HG03442 (cell line): Measurements from ENCODE around the gene DCUN1D5.

Experiments
- ATAC-seq: cut with Tn5 transposase; IDR thresholded peaks from one replicate; pipeline ENCODE4 v1.9.1; 2021; ENCODE audit warnings: mild to moderate bottlenecking, moderate library complexity; ENCODE audit not compliant: unreplicated experiment

The DCUN1D5 gene

DNA sequence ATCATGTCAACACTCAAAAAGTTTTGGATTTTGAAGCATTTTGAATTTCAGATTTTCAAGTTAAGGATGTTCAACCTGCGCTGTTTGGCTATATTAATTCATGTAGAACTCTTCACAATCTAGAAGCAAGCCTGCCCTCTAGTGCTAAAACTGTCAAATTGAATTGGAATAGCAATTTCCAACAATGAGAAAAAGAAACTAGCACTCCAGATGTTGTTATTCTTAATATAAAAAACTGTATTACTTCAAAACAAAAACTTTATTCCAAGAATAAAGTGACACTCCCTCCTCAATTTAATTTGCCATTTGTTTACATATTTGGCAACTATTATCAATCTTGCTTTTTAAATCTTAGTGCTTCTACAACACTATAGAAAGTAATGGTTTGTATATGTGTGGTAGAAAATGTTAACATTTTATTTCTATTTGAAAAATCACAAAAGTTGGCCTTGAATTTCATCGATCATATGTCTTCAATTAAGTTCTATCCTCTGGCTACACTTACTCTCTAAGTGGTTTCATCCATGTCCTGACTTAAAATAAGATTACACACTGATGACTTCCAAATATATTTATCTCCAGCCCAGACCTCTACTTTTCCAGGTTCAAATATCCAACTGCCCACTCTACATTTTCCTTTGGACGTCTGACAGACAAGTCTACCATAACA, 36.6 kb downstream of the DCUN1D5 start:
- ATAC-seq, result peak; percentile 72

DNA sequence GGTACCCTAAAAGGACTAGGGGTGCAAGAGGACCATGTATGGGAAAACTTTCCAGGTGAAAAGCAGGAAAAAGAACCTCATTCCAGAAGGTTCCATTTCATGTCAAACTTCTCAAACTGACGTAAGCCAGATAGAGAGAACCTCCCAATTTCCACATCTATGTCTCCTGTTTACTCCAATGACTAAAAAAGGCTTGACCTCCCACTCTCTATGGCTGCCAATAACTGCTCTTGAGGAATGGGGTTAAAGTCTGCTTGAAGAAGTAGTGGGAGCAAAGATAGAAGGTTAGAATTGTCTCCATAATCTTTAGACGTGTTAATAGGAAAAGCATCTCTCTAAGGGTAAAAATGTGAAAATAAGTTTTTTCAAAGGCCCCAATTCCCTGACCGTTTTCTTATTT, 38.0 kb downstream of the DCUN1D5 start:
- no peak for ATAC-seq

DNA sequence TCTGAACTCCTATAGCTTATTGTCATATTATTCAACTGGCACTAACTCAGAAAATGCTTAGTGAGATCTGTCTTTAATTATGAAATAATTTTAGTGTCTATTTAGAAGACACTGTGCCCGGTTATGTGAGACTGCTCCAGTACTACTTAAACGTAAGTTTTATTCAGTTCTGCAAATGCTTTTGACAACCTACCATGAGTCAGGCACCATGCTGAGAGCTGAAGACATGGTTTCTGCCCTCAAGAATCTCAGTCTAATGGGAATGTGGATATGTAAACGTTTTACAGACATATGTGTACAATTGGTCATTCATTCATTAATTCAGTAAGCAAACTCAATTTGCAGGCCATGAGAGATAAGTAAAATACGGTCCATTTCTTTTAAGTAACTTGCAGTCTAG, 40.0 kb downstream of the DCUN1D5 start:
- ATAC-seq, result no peak

DNA sequence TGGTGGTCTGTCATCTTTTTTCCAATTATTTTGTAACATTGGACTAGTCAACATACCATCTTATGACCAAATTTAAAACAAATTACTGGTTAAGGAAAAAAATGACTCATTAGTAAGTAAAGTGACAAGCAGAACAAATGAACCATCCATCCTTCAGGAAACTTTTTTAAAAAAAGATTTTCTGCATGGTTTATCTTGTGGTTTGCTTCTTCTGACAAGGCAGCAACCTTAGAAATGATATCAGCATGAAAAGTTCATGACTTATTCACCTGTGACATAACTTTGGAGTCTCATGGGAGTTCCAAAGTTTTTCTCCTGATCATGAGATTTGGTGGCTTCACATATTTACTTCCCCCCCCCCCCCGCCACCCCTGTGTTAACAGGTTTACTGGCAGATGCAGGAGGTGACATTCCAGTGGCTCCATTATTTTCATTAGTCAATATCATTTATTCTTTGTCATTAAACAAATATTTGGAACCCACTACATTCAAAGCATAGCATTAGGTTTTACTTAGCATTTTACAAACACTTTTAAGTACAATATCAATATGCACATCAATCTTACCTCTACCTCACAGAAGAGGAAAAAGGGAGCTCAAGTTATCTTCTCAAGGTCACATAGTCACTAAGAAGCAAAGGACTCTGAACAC, 40.7 kb downstream of the DCUN1D5 start:
- no peak for ATAC-seq

DNA sequence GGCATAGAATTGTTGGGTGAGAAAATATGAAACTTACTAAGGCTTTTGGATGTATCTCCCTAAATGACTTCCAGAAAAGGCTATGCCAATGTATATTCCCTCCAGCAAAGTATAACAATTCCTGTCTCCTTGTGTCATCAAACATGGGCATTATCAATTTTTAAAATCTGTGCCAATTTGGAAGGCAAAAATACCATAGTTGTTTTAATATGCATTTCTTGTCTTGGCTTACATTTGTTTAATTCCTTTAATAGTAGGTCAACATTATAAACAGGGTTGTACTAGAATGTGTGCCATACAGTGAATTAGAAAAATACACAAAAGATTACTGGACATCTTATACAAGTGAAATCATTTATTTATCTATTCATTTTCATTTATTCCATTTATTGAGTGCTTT, 41.6 kb downstream of the DCUN1D5 start:
- no peak for ATAC-seq

DNA sequence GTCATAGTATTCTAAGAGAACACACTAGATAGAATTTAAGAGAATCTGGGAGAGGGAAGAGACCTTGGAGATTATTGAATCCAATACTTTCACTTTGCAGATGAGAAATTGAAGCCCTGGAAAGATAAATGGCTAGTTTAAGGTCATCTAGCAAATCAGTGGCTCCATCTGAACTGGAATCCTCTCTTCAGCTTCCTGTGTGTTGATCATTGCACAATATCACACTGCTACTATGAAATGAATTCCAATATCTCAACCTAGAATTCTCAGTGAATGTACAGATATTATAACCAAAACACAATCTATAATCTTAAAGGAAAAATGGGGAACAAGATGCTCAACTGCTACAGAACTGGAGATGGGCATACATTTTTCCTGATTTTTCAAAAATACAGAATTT, 44.1 kb downstream of the DCUN1D5 start:
- ATAC-seq, result no peak

DNA sequence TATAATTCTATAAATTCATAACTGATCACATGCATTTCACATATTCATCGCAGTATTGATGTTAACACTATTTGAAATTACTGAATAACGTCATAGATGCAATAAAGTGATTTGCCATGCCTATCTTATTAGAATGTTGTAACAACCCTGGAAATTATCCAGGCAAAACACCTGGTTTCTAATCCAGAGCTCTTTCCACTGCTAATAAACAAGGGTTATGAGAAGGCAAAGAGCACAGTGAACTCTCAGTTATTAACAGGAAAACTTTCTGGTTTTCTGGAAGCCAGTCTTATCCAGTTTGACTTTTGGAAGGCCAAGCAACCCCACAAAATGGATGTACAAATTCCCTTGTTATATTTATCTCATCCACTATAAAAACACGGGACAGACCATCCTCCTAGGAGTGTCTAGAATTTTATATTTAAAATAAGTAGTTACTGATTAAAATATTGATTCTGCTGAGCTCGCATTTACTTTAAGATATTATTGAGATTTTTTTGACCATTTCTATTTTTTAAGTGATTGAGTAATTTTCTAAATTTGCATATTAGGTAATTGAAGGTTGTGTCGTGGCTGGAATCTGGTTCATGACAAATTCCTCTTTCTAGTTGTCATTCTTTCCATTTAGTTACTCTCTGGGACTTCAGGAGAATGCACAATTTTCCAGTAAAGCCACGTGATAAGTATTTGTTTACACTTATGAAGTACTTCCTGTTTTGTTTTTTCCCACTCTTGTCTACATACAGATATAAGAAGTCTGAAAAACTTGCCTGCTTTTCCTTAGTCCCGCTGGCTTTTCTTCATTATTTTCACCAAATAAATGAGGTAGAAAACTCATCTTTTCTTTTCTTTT, 47.9 kb downstream of the DCUN1D5 start:
- no peak for ATAC-seq

DNA sequence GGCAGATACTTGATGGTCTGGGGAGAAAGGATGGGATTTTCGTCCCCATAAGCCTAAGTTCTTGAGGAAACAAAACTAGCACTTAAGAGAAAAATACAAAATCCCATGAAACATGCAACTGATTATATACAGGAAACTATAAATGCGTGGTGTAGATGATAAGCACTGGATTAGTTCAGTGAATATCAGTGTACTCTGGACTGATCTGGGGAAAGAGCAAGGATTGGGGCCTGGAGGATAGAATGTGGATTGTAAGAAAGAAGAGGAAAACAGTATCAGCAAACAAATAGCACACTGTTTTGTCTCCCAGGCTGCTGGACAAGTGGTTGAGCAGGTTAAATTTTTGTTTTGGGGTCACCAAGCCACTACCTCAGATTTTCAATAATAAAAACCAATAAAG, 49.8 kb downstream of the DCUN1D5 start:
- ATAC-seq, result no peak

DNA sequence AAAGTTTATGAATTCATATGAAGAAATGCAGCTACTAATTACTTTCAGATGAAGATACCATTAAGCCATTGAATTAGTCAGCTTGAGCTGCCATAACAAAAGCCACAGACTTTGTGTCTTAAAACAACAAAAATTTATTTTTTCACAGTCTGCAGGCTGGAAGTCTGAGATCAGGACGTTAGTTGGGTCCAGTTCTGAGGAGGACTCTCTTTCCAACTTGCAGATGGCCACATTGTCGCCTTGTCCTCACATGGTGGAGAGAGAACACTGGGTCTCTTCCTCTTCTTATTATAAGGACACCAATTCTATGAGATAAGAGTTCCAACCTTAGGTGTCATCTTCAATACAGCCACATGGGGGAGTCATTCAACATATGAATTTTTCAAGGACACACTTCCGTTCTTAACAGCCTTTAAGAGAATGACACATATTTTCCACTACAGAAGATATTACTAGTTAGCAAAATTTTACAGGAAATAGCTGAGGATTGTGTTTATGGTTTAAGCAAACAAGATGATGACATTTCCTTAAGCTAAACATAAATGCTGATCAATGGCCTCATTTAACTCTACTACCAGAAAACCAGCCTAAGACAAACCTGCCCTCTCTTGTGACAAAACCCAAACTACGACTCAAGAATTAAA, 56.0 kb downstream of the DCUN1D5 start:
- ATAC-seq, result peak; percentile 98

DNA sequence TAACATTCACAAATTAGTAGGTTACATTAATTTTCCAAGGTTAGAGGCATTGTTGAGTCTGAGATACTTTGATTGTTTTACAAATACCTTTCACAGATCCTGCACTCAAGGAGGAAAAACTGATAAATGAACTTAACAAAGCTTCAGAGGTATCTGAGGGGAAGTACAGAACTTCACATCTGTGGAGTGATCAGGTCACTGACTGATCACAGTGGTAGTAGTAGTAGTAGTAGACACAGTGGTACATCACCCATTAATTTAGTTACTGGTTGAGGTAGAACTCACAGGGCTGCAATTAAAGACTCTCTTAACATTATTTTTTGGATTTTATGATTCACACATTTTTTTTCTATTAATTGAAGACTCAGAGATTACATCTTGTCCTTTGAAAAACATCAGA, 56.7 kb downstream of the DCUN1D5 start:
- ATAC-seq, result no peak

DNA sequence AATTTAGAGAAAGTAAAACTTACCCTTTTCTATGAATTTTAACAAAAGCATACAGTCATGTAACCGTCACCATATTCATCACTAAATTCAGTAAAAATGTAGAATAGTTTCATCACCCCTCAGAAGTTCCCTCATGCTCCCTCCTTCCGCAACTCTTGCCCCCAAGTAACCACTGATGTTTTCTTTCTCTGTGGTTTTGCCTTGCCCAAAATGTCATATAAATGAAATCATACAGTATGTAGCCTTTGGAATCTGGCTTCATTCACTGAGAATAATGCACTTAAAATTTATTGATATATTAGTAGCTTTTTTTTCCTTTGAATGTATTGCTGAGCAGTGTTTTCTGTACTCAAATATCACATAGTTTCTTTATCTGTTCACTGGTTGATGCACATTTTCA, 60.1 kb downstream of the DCUN1D5 start:
- no peak for ATAC-seq

DNA sequence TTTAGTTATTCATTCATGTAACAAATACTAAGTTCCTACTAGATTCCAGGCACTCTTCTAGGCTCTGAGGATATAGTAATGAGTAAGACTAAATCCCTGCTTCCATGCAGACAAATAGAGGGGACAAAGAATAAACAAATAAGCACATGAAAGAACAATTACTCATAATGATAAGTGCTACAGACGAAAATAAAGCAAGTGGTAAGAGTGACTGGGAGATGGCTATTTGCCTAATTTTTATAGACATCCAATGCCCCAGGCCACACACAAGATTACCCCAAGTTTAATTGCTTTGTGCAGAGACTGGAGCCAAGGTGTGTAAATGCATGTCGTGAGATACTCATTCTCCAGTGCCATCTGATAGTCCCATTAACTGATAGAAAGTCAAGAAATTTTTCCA, 62.6 kb downstream of the DCUN1D5 start:
- no peak for ATAC-seq

DNA sequence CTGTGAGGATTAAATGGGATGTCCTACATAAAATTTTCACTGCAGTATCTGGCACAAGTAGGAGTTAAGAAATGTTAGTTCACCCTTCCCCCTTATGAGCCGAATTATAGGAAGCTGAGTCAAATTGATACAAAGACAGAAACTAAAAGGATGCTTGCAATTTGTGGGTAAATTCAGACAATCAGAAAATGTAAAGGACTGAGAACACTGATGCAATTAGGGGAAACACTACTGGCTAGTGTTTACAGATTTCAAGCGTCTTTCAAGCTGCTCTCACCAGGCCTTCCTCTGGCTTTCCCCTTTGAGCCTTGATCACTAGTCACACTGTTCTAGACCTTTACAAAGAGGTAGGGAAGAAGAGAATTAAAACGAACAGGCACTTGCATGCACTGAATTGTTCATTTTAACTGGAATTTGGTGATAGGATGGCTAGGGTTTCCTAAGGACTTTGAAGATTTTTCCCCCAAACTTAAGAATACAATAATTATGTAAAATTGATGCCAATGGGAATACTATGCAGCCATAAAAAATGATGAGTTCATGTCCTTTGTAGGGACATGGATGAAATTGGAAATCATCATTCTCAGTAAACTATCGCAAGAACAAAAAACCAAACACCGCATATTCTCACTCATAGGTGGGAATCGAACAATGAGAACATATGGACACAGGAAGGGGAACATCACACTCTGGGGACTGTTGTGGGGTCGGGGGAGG, 63.5 kb downstream of the DCUN1D5 start:
- ATAC-seq, result peak; percentile 98

DNA sequence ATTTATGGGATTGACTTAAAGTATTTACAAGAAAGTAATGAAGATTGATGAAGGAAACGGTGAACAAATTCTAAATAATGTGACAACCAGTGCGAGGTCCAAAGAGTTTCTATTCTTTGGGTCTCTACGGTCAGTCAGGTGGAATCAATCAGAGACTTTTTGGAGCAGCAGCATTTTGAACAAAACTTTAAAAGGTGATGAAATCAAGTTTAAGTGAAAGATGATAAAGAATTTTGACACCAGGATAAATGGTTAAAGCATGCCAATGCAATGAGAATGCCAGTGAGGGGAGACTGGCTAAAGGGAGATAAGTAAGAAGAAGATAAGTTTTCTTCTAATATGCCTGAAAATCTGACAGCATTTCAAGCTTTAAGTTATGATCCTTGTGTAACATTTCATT, 67.9 kb downstream of the DCUN1D5 start:
- no peak for ATAC-seq

DNA sequence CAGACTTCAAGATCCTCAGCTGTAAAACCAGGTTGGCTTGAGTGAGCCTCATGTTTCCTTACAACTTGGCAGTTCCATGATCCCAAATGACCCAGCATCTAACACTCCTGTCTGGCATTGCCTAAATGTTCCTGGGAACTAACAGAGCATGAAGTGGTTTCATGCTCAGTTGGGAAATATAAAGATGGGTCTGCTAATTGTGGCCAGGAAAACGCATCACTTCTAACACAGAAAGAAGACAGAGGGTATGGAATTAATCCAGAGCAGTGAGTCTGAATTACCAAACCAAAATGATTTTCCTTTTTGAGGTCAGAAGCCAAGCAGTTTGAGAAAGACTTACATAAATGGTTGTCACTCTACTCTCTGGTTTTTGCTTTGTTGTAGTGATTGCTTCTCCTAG, 75.9 kb downstream of the DCUN1D5 start:
- ATAC-seq, result no peak

DNA sequence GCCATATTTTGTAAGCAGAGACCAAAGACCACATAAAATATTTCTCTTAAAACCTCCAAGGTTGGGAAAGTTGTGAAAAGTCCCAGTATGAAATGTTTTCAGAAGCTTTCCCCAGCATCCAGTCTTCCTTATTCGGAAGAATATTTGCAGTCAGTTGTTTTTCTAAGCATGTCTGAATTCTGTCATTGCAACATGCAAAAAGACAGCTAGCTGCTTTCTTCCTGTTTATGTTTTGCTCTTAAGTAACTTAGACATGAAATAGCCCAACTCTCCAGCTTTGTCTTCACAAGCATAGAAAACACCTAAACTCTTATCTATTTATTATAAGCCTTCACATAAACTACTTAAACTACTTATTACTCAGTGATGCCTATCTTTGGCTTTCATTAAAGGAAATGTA, 78.5 kb downstream of the DCUN1D5 start:
- no peak for ATAC-seq
